Activated CD8-positive, alpha-beta T cell treated with anti-CD3 and anti-CD28 coated beads for 36 hours (primary cell): Measurements from ENCODE around the gene DNAJC18. TPM values are rescaled to one million over a fixed set of nuclear protein-coding genes. Genes with fewer than 3 reads are reported as not detected.
"Not testable (repeated sequence)": the region's sequence is repeated elsewhere in the genome, so short reads cannot be mapped to it uniquely, and the experiment has no call there.

Experiments used
- ATAC-seq: fragments of 200-7000 bp; cut with Tn5 transposase; one replicate; pipeline ENCODE4 v1.10.0; 2021; ENCODE audit warnings: mild to moderate bottlenecking, moderate library complexity
- CTCF ChIA-PET: fragments of 350-600 bp; sonication (Branson Sonifier 250); formaldehyde crosslinking; loops from one replicate; lab custom pipeline; 2021; ENCODE audit warnings: antibody characterized with exemption; lab: Charles Lee
- POLR2A ChIA-PET: fragments of 350-600 bp; sonication (Branson Sonifier 250); formaldehyde crosslinking; loops from one replicate; lab custom pipeline; 2021; ENCODE audit warnings: antibody characterized with exemption; lab: Charles Lee
- DNase-seq: peaks from one replicate; pipeline ENCODE4 v3.0.0-alpha.2; 2020
- H3K27ac Mint-ChIP-seq: one replicate; pipeline ENCODE4 v1.8.0; 2021; ENCODE audit warnings: mild to moderate bottlenecking, mixed read lengths
- H3K27me3 Mint-ChIP-seq: one replicate; pipeline ENCODE4 v1.8.0; 2021; ENCODE audit warnings: mixed read lengths
- H3K36me3 Mint-ChIP-seq: one replicate; pipeline ENCODE4 v1.8.0; 2021; ENCODE audit warnings: low read depth, mixed read lengths
- H3K4me1 Mint-ChIP-seq: one replicate; pipeline ENCODE4 v1.8.0; 2021; ENCODE audit warnings: low read depth, mixed read lengths
- H3K4me3 Mint-ChIP-seq: one replicate; pipeline ENCODE4 v1.8.0; 2021; ENCODE audit warnings: mild to moderate bottlenecking, moderate library complexity, mixed read lengths
- H3K9me3 Mint-ChIP-seq: one replicate; pipeline ENCODE4 v1.8.0; 2021; ENCODE audit warnings: mixed read lengths
- intact Hi-C: fragments of 100-400 bp; cut with micrococcal nuclease; formaldehyde crosslinking; loops from one replicate; pipeline ENCODE4 v1.10.0; 2022
- total RNA-seq, 2 experiments: library from RNA; stranded (reverse); gene quantifications; one replicate each; pipeline ENCODE4 v1.2.3, GENCODE V29; 2021
- TF ChIP-seq, protein P1 (sequence below): fragments of 200-600 bp; IDR thresholded peaks from one replicate; pipeline ENCODE4 v1.8.0; 2022; ENCODE audit warnings: antibody characterized with exemption, mild to moderate bottlenecking

Gene DNAJC18
- total RNA-seq, 2 experiments from 2014 or later, result 24.9 to 27.5 TPM

DNA sequence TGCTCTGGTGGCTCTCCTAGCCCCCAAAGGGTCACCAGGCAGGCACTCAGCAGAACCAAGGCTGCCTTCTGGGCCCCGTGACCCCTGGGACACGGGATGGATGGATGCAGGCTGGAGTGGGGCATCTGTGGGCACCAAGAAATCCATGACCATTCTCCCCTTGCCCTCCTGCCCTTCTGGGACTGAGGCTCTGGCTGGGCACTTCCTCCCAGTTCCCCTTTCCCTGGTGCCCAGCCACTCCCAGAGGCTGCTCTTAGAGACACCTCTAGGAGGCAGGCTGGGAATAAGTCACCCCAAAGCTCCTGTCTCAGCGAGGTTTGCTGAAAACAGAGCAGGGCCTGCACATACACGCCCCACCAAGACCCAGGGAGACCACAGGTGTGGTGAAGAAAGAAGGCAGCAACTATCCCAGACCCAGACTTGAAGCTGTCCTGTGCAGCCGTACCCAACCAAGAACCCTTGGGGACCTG, 42.3 kb upstream of the DNAJC18 start:
- CTCF ChIA-PET, result interaction anchor here (1.0 to 4.6 kb wide), 16 partner anchors 9 to 154 kb away, joined by 3 to 31 read pairs (median 4); partner anchors contain the start of gene DNAJC18
- H3K36me3 Mint-ChIP-seq, result peaks cover 10% of the 10 kb centered on the region
- intact Hi-C loops, result no loop called here
- no peaks in the 10 kb centered on the region for H3K9me3 Mint-ChIP-seq
- peaks cover 34% of the 10 kb centered on the region for H3K4me1 Mint-ChIP-seq
- peak overlapping the region; percentile 91 for H3K27ac Mint-ChIP-seq
- H3K27me3 Mint-ChIP-seq, result no peaks in the 10 kb centered on the region
- DNase-seq (no peak), ATAC-seq (no peak)
- peak overlapping the region; percentile 80 for H3K4me3 Mint-ChIP-seq
- POLR2A ChIA-PET, result interaction anchor here (0.9 to 3.8 kb wide), 12 partner anchors 11 to 85 kb away, joined by 3 to 21 read pairs (median 5); partner anchors contain the start of genes DNAJC18, ECSCR and SMIM33
- TF ChIP-seq, protein P1, sequence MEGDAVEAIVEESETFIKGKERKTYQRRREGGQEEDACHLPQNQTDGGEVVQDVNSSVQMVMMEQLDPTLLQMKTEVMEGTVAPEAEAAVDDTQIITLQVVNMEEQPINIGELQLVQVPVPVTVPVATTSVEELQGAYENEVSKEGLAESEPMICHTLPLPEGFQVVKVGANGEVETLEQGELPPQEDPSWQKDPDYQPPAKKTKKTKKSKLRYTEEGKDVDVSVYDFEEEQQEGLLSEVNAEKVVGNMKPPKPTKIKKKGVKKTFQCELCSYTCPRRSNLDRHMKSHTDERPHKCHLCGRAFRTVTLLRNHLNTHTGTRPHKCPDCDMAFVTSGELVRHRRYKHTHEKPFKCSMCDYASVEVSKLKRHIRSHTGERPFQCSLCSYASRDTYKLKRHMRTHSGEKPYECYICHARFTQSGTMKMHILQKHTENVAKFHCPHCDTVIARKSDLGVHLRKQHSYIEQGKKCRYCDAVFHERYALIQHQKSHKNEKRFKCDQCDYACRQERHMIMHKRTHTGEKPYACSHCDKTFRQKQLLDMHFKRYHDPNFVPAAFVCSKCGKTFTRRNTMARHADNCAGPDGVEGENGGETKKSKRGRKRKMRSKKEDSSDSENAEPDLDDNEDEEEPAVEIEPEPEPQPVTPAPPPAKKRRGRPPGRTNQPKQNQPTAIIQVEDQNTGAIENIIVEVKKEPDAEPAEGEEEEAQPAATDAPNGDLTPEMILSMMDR, result no peak

DNA sequence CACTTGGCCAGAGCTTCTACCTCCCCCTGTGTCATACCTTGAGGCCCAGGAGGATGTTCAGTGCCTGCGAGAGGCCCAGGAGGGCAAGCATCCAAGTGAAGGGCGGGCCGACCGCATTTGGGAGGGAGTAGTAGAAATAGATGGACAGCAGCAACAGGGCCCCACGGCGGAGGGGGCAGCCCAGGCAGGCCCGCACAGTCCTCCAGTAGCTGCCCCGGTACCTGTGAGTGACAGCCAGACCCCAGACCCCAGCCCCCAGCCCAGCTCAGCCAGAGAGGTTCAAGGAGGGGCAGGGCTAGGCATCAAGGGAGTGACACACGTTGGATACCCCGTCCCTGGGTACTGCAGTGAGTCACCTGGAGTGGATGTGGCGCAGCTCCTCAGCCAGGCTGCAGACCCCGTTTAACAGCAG, 41.8 kb upstream of the DNAJC18 start:
- Mint-ChIP-seq H3K9me3 (no peaks in the 10 kb centered on the region), H3K27ac (peak overlapping the region; percentile 91), H3K27me3 (no peaks in the 10 kb centered on the region), H3K4me1 (peaks cover 35% of the 10 kb centered on the region), H3K4me3 (peak overlapping the region; percentile 80), H3K36me3 (peaks cover 12% of the 10 kb centered on the region)
- CTCF ChIA-PET, result interaction anchor here (1.1 to 4.6 kb wide), 9 partner anchors 12 to 61 kb away, joined by 4 to 31 read pairs (median 6); partner anchors contain the start of gene DNAJC18
- no peak for ATAC-seq
- POLR2A ChIA-PET, result interaction anchor here (1.1 to 3.8 kb wide), 7 partner anchors 11 to 42 kb away, joined by 3 to 21 read pairs (median 8); partner anchors contain the start of gene SMIM33
- TF ChIP-seq, protein P1, result no peak
- intact Hi-C loops, result no loop called here
- peak; percentile 22 for DNase-seq

DNA sequence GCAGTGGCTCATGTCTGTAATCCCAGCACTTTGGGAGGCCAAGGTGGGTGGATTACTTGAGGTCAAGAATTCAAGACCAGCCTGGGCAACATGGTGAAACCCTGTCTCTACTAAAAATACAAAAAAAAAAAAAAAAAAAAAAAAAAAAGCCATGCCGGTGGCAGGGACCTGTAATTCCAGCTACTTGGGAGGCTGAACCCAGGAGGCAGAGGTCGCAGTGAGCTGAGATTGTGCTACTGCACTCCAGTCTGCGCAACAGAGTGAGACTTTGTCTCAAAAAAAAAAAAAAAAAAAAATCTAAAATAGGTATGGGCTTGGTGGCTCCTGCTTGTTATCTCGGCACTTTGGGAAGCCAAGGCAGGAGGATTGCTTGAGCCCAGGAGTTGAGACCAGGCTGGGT, 40.4 kb upstream of the DNAJC18 start:
- H3K27ac Mint-ChIP-seq, ATAC-seq, DNase-seq, intact Hi-C loops, H3K27me3 Mint-ChIP-seq, H3K9me3 Mint-ChIP-seq, H3K4me3 Mint-ChIP-seq: not testable (repeated sequence)
- Mint-ChIP-seq H3K4me1 (peaks cover 48% of the 10 kb centered on the region), H3K36me3 (peaks cover 23% of the 10 kb centered on the region)
- ChIA-PET POLR2A (interaction anchor here (0.8 to 3.8 kb wide), 2 partner anchors 9 to 32 kb away, joined by 3 to 21 read pairs; partner anchors contain the start of gene SMIM33), CTCF (interaction anchor here (0.8 to 4.6 kb wide), 4 partner anchors 9 to 77 kb away, joined by 3 to 31 read pairs (median 3); partner anchors contain the start of gene SMIM33)

DNA sequence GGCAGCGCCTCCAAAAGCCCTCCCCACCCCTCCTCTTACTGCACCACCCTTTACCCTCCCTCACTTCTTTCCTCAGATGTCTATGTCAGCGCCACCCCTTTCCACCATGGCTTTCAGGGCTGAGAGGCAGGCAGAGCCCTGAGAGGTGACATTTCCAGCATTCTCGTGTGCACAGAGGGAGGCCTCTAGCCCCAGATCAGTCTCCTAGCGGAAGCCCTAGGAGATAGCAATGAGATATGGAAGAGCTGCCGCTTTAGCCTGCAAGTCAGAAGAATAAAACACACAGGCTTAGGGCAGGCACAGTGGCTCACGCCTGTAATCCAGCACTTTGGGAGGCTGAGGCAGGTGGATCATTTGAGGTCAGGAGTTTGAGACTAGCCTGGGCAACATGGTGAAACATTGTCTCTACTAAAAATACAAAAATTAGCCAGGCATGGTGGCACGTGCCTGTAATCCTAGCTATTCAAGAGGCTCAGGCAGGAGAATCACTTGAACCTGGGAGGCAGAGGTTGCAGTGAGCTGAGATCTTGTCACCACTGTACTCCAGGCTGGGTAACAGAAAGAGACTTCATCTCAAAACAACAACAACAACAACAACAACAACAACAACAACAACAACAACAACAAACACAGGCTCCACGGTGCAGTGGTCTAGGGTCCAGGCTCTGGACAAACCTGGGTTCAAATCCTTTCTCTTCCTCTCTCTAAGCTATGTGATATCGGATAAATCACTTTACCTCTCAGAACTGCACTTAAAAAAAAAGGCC, 39.5 kb upstream of the DNAJC18 start:
- ATAC-seq, intact Hi-C loops, H3K27ac Mint-ChIP-seq, H3K9me3 Mint-ChIP-seq, H3K27me3 Mint-ChIP-seq, DNase-seq, H3K4me3 Mint-ChIP-seq: not testable (repeated sequence)
- H3K4me1 Mint-ChIP-seq, result peaks cover 52% of the 10 kb centered on the region
- peaks cover 23% of the 10 kb centered on the region for H3K36me3 Mint-ChIP-seq
- ChIA-PET POLR2A (interaction anchor here (0.6 to 1.0 kb wide), 3 partner anchors 31 to 57 kb away, joined by 3 read pairs; no protein-coding TSS in a partner anchor), CTCF (interaction anchor here (0.8 to 4.6 kb wide), 6 partner anchors 8 to 76 kb away, joined by 3 to 31 read pairs (median 3); partner anchors contain the start of gene SMIM33)

DNA sequence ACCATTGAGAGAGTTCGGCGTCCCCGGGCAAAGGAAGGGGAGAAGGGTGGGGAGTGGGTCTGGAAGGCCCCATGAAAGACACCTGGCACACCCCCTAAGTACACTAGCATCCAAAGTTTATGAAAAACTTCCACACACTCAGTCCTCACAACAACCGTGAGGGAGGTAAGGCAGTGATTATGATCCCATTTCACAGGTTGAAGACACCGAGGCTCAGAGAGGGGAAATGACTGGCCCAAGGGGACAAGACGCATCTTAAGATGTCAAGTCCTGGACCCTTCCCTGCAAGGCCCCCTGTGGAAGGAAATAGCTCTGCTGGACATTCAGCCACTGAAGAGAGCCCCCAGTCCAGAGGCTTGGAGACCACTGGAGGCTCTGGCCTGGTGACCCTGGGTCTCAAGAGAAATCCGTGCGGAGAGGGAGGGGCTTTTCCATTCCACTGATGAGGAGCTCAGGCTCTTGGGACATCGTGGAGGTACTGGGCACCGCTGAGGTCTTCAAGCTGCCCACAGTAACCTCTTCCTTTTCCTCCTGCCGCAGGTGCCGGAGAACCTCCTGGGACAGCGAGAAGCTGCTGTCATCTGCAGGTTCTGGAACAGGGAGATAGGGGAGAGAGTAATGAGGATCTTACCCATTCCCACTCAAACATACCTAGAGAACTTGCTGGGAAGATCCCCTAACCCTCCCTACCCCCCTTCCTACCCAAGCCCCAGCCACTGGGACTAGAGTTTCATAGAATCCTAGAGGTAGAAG, 36.7 kb upstream of the DNAJC18 start:
- ATAC-seq (no peak), DNase-seq (no peak)
- Mint-ChIP-seq H3K9me3 (no peaks in the 10 kb centered on the region), H3K36me3 (peaks cover 23% of the 10 kb centered on the region), H3K27ac (peak overlapping the region; percentile 64), H3K4me1 (peaks cover 62% of the 10 kb centered on the region), H3K27me3 (no peaks in the 10 kb centered on the region), H3K4me3 (no peak overlapping the region)
- ChIA-PET POLR2A (interaction anchor here (1.1 to 1.7 kb wide), 3 partner anchors 31 to 67 kb away, joined by 3 to 4 read pairs (median 3); no protein-coding TSS in a partner anchor), CTCF (interaction anchor here (0.6 to 1.3 kb wide), 3 partner anchors 18 to 54 kb away, joined by 3 read pairs; no protein-coding TSS in a partner anchor)
- TF ChIP-seq, protein P1, result no peak
- intact Hi-C loops, result no loop called here
